GM18520 (cell line): Measurements from ENCODE around the gene STK40.

ENCODE experiments used
- ATAC-seq: cut with Tn5 transposase; IDR thresholded peaks from one replicate; pipeline ENCODE4 v1.9.1; 2021; ENCODE audit not compliant: unreplicated experiment

The STK40 gene

GRCh38 chr1:36398370-36398977 lies 12.8 kb upstream of the STK40 start:
- no peak for ATAC-seq

GRCh38 chr1:36397378-36398230 lies 11.9 kb upstream of the STK40 start, which contains the start of gene LSM10:
TSS of gene LSM10 (minus strand) at chr1:36397908. CDS start at chr1:36394129, 3,779 bp downstream.
- ATAC-seq: peak; percentile 80

- ATAC-seq: no peak
Observed at GRCh38 chr1:36397083-36397377, 11.3 kb upstream of the STK40 start.

- no peak for ATAC-seq
Observed at GRCh38 chr1:36396359-36396758, 10.6 kb upstream of the STK40 start.

GRCh38 chr1:36393686-36394085 lies 8.0 kb upstream of the STK40 start:
- ATAC-seq: no peak

GRCh38 chr1:36392836-36393235 lies 7.1 kb upstream of the STK40 start:
- no peak for ATAC-seq

- no peak for ATAC-seq
Observed at GRCh38 chr1:36391271-36391670, 5.5 kb upstream of the STK40 start.

- ATAC-seq: no peak
Observed at GRCh38 chr1:36390411-36390810, 4.7 kb upstream of the STK40 start.

- ATAC-seq: no peak
Observed at GRCh38 chr1:36389999-36390398, 4.3 kb upstream of the STK40 start.

- no peak for ATAC-seq
Observed at GRCh38 chr1:36389261-36389660, 3.5 kb upstream of the STK40 start.

- ATAC-seq: no peak
Observed at GRCh38 chr1:36387141-36387949, 1.6 kb upstream of the STK40 start.

- ATAC-seq: peak; percentile 34
Observed at GRCh38 chr1:36386265-36387140, 779 bp upstream of the STK40 start.

GRCh38 chr1:36384542-36385409 lies 948 bp downstream of the STK40 start:
- no peak for ATAC-seq

GRCh38 chr1:36383240-36383639 lies 2.5 kb downstream of the STK40 start:
- no peak for ATAC-seq

GRCh38 chr1:36382669-36383068 lies 3.1 kb downstream of the STK40 start:
- no peak for ATAC-seq

GRCh38 chr1:36382231-36382630 lies 3.5 kb downstream of the STK40 start:
- no peak for ATAC-seq

GRCh38 chr1:36381405-36381804 lies 4.3 kb downstream of the STK40 start:
- ATAC-seq: no peak

- ATAC-seq: no peak
Observed at GRCh38 chr1:36380782-36381181, 4.9 kb downstream of the STK40 start.

GRCh38 chr1:36380143-36380619 lies 5.5 kb downstream of the STK40 start:
- ATAC-seq: no peak
